NCI-H2196 treated with DMSO at 0.1 percent for 48 hours (cell line): ENCODE results near the gene DUSP28.
"Not testable (repeated sequence)": the region's sequence is repeated elsewhere in the genome, so short reads cannot be mapped to it uniquely, and the experiment has no call there.

Experiments
- DNase-seq: peaks from one replicate; lab custom pipeline; 2025; ENCODE audit not compliant: unreplicated experiment; lab: John Stamatoyannopoulos, UW

The DUSP28 gene, protein sequence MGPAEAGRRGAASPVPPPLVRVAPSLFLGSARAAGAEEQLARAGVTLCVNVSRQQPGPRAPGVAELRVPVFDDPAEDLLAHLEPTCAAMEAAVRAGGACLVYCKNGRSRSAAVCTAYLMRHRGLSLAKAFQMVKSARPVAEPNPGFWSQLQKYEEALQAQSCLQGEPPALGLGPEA

DNA sequence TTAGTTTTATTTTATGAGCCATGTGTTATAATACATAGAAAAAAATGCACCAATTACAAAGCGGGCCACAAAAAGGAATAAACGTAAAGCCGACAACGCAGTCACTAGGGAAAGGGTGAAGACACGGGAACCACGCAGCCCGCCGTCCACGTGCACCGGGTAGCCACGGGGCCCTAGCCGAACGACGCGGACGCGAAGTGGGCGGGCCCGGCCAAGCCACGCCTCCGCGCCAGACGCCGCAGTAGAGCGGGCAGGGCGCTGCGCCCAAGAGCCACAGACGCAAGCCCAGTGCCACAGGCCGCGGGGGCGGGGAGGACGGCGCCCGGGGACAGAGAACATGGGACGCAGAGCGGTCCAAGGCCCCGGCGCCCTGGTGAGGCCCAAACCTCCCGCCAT, at the start of gene DUSP28:
TSS of gene DUSP28 (plus strand) at position 274 of the 396 bp plus-strand sequence. CDS start 328 bp downstream, outside the sequence.
- peak; percentile 74 for DNase-seq

DNA sequence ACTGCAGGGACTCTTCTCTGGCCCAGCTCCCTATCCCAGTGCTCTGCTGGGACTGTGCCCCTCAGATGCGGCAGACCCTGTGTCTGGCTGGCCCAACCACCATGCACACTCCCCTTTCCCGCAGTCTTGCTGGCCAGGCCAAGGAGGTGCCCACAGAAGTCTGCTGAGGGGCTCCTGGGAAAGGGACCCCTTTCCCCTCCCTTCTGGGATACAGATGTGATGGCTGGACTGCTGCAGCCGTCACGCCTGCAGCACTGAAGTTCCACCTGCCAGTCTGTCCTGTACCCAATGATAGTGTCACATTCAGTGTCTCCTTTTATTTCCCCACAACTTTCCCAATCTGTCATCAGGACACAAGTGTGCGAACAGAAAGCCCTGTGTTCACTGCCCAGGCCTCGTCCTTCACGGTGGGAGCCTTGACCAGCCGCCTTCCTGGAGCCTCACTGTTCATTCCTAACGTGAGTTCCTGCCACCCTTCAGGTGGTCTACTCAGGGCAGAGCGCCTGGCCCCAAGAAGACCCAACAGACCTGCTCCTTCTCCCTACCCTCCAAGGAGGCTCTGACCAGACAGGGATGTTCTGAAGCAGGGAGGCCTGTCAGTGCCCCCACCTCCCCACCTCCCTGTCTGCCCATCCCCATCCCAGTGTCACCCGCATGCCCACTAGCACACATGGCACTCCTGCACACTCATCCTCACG, 49.5 kb upstream of the DUSP28 start:
- DNase-seq: no peak

DNA sequence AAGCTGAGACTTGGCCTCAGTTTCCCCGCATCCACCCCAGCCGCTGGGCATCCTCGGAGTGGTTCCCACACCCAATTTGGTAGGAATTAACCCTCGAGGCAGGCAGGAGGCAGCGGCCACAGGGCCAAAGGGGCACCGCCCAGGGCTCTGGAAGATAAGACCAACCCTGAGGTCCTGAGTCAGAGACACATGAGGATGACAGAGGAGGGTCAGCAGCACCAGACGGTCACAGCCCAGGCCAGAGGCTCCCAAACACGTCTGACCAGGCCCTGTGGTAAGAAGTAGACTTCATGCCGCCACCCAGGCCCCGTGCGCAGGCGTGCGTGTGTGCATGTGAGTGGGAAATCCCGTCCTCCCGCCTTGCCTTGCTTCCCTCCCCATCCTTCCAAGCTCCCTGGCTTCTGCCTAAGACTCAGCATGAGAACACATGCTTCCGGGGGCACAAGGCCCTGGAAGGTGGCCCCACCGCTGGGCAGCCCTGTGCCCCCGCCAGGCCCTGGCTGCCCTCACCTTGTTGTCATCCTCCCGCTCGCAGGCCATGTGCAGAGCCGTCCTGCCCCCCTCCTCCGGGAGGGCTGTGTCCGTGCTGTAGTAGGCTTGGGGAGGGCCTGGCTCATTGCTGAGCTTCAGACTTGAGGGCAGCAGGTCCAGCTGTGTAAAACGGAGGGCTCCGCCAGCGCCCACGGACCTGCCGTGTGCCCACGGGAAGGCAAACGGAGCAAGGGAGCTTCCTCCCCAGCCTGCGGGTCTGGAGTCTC, 48.6 kb upstream of the DUSP28 start:
- DNase-seq: no peak

DNA sequence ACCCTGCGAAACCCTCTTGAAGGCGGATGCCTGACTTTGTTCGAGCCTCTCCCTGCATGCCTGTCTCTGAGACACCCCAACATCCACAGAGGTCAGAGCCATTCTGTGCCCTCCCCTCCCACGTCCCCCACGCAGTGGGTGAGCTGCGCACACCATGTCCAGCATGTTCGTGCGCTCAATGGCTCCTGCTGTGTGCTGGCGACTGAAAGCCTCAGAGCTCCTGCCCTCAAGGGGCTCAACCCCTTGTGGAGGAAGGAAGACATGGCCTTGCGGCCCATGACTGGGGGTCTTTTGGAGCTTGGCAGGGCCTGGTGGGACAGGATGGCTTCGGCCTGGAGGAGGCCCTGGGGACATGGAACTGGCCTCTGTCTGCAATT, 48.1 kb upstream of the DUSP28 start:
- DNase-seq: no peak

DNA sequence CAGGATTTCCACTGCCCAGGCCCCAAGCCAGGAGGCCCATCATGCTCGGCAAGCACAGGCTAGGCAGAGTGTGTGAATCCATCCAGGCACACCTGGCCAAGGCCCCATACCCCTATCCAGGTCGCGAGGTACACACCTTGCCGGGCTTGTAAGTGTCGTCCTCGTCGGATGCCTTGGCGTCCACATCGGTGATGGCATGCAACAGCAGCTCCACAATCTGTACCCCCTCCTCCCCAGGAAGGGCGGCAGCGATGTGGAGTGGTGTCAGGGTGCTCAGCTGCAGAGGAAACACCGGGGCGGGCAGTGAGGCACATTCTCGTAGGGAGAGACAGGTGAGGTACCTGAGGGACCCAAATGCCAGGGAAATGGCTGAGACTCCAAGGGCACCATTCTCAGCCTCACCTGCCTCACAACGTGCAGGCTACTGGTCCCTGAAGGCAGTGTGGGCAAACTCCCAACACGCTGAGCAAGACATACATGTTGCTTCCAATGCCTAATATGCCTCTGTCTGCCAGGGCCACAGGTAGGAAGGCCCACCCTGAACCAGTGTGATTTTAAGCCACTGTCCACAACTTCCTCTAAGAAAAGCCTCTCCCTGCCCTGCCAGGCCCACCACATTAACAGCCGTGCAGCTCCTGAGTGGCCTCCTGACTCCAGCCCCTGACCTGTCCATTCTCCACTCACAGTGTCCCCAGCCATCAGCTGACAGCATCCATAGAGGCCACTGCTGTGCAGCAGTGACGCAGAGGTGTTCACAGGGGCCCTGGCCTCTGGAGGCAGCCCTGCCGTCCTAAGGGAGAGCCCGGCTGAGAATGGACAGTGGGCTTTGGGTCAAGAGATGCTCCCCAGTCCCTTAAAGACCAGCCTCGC, 47.3 kb upstream of the DUSP28 start:
- no peak for DNase-seq

DNA sequence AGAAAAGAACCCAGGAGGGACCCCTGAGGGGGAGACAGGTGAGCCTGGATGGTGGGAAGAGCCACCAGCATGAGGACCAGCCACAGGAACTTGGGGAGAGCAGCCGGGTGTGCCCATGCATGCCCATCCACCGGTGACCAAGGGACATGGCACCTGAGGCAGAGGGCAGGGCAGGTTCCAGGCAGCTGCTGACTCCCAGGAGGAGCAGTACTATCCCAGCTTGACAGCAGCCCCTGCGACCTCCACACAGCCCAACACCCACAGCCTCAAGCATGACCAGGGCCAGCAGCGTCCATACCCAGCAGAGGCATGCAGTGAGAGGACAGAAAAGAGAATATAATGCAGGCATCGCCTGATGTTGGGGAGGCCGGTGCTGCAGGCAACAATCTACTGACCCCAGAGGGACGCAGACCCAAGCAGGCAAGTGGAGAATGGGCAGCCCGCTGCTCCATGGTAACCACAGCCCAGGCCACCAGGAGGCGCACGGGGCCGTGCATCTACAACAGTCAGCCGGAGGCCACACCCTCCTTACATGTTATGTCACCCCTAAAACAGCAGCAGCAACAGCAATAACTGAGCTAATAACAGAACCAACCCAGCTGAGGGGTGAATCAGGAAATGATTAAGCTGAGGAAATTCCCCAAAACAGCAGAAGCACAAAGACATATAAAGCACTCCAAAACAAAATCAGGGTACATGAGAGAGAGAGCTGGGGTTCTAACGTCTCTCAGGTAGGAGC, 46.4 kb upstream of the DUSP28 start:
- no peak for DNase-seq

DNA sequence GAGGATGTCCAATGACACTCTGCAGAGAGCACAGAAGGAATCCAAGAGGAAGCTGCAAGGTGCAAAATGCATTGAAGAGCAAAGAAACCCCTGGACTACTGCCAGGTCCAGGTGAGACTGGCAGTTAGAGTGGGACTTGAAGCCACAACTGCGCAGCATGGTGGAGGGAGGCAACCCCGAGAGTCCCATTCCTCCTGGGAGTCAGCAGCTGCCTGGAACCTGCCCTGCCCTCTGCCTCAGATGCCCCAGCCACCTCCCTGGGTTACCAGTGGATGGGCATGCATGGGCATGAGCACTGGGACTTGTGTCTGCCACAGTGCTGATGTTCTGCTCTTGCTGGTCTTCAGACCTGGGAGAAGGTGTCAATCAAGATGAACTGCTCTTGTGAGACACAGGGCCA, 45.5 kb upstream of the DUSP28 start:
- no peak for DNase-seq

DNA sequence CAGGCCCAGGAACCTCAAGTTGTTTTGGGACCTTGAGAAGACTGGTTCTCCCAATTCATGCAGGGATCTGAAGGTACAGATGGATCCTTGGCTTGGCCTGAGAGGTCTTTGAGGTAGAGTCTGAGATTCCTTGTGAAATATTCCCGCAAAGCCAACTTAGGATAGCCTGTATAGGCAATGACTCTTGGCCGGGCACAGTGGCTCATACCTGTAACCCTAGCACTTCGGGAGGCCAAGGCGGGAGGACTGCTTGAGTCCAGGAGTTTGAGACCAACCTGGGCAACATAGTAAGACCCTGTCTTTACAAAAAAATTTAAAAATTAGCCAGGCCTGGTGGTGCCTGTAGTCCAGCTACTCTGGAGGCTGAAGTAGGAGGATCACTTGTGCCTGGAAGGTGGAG, 42.8 kb upstream of the DUSP28 start:
- no peak for DNase-seq

DNA sequence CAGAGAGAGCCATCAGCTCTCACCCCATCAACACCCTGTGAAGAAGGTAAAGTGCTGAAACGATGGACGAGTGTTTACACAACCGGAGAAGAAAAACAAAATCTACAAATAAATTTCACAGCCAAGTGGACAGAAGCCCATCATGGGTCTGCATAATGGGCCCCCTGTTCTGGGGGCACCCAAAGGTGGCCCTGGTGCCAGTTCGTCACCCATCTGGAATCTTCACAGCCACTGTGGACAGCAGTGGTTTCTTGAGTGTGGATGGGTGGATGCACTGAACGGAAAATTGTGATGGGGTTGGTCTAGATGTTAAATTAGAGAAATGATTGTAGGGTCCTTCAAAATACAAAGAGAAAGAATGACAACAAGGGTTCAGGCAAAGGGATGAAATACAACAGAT, 41.2 kb upstream of the DUSP28 start:
- DNase-seq: no peak

DNA sequence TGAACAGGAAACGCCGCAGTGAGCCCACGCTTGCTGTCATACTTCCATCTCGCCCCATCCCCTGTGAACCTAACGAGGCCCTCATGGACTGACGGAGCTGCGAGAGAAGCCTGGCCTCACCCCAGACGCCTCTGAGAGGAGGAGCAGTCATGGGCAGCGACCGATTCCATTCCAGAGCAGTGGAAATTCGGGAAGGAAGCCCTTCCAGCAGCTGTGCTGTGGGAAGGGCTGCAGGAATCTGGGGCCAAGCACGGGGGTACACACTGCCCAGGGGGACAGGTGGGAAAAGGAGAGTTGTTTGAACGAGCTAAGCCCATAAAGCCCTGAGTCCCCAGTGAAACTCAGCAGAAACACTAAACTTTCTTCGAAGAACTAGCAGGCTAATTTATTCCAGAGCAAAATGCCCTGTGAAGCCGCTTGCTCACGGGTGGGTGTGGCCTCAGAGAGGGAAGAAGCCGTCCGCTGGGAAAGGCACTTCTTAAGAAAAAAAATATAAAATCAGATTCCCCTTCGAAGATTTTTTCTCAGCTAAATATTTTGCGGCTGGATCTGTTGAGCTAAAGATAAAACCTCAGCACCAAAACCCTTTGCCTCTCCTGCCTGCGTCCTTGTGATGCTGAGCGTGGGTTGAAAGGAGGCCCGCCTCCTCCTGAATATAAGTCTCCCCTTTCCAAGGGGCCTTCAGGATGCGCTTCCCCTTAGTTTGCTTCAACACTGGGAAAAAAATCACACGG, 40.6 kb upstream of the DUSP28 start:
- DNase-seq: no peak

DNA sequence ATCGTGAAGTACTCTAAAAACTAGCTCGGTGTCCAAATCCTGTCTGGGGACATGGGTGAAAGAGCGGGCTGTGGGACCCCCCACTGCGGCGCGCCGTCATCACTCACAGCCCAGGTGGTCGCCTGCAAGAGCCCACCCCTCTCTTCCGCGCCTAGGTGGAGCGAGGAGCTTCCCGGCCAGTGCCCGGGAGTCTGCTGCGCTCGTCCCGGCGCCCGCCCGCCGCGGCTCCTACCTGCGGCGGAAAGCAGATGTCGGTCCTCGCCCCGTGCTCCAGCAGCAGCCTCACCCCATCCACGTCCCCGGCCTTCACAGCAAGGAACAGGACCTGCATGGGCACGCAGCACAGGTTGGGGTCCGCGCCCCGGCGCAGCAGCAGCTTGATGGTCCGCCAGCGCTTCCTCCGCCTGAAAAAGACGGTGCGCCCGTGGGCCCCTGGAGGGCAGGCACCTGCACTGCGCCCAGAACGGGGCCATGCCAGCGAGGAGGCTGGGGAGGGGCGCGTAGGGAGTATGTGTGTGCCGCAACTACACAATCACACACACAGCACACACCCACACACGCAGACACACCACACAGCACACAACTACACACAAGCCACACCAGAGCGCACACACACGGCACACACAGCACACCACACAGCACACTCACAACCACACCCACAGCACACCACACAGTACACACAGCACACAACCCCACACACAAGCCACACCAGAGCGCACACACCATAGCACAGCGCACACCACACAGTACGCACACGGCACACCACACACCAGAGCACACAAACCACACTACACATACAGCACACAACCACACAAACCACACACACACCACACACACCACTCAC, 39.8 kb upstream of the DUSP28 start:
- DNase-seq: no peak

DNA sequence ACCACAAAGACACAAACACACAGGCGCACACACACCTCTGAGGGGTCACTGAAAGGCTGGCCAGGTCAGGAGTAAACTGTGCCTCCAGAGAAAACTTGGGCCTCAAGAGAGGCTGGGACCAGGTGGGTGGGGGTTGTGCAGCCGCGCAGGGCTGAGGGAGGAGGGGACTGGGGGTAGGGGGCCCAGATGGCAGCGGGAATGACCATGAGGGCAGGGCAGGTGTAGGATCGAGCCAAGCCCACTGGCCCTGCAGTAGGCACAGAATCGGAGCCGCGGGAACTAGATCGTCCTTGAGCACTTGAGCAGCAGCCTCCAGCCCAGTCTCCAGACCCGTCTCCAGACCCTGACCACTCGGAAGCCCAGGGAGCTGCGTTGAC, 39.2 kb upstream of the DUSP28 start:
- DNase-seq: no peak

DNA sequence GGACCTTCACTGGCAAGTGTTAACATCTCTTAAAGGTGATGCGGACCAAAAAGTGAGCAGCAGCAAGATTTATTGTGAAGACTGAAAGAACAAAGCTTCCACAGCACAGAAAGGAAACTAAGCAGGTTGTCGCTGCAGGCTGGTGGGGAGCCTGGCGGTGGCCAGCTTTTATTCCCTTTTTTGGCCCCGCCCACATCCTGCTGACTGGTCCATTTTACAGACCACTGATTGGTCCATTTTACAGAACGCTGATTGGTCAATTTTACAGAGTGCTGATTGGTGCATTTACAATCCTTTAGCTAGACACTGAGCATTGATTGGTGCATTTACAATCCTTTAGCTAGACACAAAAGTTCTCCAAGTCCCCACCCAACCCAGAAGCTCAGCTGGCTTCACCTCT, 38.3 kb upstream of the DUSP28 start:
- not testable (repeated sequence) for DNase-seq

DNA sequence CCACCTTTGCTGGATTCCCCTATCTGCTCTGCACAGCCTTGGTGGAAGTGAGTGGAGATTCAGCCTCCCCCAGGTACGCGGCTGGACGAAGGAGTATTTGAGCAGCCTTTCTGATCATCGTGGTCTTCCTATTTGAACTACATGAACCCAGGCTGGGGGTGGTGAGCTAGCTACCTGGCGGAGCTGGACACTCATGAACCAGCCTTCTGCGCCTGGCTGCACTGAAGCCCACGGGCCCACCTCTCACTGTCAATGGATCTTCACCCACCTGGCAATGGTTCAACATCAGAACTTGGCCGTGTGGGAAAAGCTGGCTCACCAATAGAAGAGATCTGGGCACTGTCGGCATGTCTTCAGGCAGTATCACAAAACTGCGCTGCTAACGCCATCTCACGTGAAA, 37.8 kb upstream of the DUSP28 start:
- no peak for DNase-seq

DNA sequence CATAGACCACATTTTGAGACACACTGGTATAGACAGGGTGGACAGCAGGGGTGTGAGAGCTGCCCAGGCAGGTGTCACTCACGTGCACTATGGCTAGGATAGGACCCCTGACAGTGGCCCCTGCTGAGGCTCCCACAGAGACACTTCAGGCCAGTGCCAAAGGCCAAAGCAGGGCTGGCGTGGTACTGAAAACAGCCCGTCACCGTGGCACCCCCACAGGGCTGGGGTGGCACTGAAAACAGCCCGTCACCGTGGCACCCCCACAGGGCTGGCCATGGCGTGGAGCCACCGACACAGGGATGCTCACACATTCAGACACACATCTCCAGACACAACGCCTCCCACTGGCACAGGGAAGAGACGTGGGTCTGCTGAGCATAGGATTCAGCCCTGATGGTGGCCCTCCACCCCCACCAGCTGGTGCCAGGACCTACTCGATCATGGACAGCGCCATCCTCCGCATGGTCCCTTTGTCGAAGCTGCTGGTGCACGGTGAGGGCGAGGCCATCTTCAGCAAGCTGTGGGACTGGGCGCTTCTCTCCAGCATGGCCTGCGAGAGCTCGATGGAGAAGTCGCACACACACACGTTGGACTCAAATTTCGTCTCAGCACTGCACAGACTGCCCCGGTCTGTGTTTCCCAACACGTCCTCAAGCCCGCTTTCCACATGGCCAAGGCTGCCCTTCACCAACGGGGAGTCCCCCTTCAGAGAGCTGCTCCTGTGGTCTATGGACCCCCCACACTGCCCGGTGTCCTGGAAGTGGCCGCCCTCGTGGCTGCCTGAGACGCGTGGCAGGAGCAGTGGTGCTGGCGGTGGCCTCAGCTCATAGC, 36.5 kb upstream of the DUSP28 start:
- no peak for DNase-seq

DNA sequence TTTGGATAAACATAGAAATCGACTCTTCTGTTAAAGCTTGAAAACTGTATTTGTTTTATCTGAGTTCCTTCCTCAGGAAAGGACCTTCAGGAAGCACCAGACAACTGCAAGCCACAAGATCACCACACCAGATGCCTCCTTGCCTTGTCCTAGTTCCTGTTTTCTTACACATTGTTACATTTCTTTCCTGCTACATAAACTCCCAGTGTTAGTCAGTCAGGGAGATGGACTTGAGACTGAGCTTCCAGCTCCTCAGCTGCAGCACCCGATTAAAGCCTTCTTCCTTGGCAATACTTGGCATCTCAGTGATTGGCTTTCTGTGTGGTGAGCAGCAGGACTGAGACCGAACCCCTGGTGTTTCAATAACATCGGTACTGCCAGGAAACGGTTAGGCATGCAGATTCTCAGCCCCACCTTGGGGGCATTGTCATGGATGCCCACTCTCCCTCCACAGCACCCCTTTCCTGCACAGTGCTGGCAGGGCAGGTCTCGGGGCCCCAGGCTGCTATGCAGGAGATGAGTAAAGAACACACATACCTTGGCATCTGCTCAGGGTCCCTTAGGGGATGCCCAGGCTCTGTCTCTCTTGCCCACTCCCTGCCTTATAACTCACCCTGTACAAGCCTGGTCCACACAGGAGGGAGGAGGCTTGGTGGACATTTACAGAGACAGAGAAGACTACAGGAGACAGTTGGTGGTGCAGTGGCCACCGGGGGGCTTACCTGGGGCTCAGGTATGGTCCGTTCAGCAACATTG, 35.0 kb upstream of the DUSP28 start:
- no peak for DNase-seq

DNA sequence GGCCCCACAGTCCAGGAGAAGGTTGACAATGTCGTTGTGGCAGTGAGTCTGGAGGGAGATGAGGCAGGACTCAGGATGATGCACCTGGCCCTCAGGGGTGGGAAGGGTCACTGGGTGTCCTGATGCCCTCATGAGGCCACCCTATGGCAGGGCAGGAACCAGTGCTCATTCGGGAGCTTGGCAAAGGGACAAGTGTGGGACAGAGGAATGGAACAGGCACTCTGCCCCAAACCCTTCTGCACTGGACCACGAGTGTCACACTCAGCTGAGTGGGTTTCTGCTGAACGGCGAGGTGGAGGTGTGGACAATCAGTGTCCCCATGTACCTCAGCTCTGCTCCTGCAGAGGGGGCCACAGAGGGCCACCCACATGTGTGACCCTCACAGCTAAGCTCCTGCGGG, 34.4 kb upstream of the DUSP28 start:
- DNase-seq: no peak

DNA sequence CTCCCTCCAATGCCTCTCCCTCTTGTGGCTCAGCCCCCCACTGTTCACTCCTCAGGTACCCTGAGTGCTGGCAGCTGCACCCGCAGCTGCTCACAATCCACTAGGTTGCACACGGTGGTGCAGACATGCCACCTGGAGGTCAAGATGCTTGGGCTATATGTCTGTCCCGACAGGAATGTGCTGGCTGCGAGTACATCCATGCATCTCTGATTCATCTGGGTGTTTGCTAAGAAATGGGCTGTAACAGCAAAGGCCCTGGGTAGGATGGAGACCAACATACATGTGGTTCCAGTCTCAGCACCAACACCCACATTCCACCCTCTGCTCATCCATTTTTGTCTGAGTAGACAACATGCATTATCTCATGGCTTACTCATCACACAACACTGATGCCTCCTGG, 33.6 kb upstream of the DUSP28 start:
- no peak for DNase-seq
